ENCODE results near the gene APCDD1. TPM values are rescaled to one million over a fixed set of nuclear protein-coding genes. Genes with fewer than 3 reads are reported as not detected.

Gene APCDD1
- polyA plus RNA-seq, 1 of the 3 experiments (the other 2 are of a cell fraction): 0.02 TPM

DNA sequence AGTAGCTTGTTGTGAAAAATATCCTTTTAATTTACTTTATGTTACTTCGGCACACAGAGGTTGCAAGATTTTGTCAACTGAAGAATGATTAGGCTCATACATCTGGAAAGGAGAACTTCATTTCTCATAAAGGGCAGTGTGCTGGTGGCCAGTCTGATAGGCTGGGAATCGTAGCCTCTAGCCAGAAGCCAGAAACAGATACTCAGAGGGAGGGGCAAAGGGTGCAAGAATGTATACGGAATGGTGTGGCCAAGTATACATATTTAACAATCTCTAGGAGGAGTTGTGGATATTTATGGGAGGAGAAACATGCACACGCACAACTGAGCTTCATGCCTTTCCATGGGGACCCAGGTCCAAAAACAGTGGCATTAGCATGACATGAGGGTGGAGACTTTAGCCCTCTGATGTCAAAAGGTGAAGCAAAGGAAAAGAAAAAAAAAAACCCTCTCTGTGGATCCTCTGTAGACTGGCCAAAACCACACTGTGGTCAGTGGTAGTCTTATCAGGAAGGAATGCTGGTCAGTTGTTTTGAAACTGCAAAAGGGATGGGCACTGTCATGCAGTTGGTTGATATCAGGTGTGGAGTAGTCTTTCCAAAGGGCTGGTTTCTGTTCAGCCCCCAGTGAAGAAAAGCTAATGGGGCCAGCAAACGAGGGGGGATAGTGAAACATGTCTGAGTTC is 34.9 kb upstream of the APCDD1 start:
- no peaks in the 10 kb centered on the region for H3K36me3 ChIP-seq (replicated peaks in 1 of 2; ENCODE audit: control insufficient read depth in 1 of 2, insufficient read depth in 2 of 2, low read length in 1 of 2)
- H3K27me3 ChIP-seq (ENCODE audit: insufficient read depth): no peaks in the 10 kb centered on the region
- H3K9me3 ChIP-seq: no peaks in the 10 kb centered on the region
- H2AFZ ChIP-seq (ENCODE audit: low read depth): no peak overlapping the region
- H3K79me2 ChIP-seq (ENCODE audit: insufficient read depth): no peaks in the 10 kb centered on the region
- H3K4me2 ChIP-seq: no peak overlapping the region
- POLR2A ChIA-PET: interaction anchor here (0.6 kb wide), 1 partner anchor 23 kb away, joined by 6 read pairs; no protein-coding TSS in a partner anchor
- CTCF ChIA-PET: interaction anchor here (1.1 kb wide), 1 partner anchor 448 kb away, joined by 3 read pairs; no protein-coding TSS in a partner anchor
- no peak overlapping the region for H3K27ac ChIP-seq (ENCODE audit: low read depth in 2 of 2, low read length in 1 of 2)
- no peaks in the 10 kb centered on the region for H4K20me1 ChIP-seq (ENCODE audit: insufficient read depth)
- no peak for DNase-seq
- H3K4me3 ChIP-seq (ENCODE audit: low read depth in 2 of 2, low read length in 1 of 2): no peak overlapping the region
- no peaks in the 10 kb centered on the region for H3F3A ChIP-seq (replicated peaks; ENCODE audit: insufficient read depth)
- H3K4me1 ChIP-seq (ENCODE audit: control insufficient read depth in 1 of 2, insufficient read depth in 2 of 2, low read depth in 1 of 2, low read length in 1 of 2): no peaks in the 10 kb centered on the region
- WGBS (ENCODE audit: low lambda C conversion rate): 21% methylated on average over 5 of the region's 5 CpGs
- H3K9ac ChIP-seq: no peak overlapping the region
- H3K9me2 ChIP-seq: no peaks in the 10 kb centered on the region
- TF ChIP-seq RAD21 (IDR thresholded peaks at IDR 0.05; ENCODE audit: low read length) (no peak), JUND (IDR thresholded peaks at IDR 0.05) (no peak), ELF1 (IDR thresholded peaks at IDR 0.05) (no peak), POLR2AphosphoS5 (IDR thresholded peaks at IDR 0.05; ENCODE audit: low read depth, low read length) (no peak), NRF1 (IDR thresholded peaks at IDR 0.05; ENCODE audit: low read depth, low read length) (no peak), RXRA (IDR thresholded peaks at IDR 0.05; ENCODE audit: borderline replicate concordance, low read depth) (no peak), CHD2 (IDR thresholded peaks at IDR 0.05; ENCODE audit: low read length, partially characterized antibody) (no peak), NFIC (IDR thresholded peaks at IDR 0.05; ENCODE audit: borderline replicate concordance) (no peak), SIN3A (IDR thresholded peaks at IDR 0.05; ENCODE audit: borderline replicate concordance, low read depth, low read length) (no peak), EP300 (IDR thresholded peaks at IDR 0.05; ENCODE audit: borderline replicate concordance in 1 of 2, low read depth in 1 of 2, low read length in 1 of 2) (no peak), ZBTB33 (IDR thresholded peaks at IDR 0.05; ENCODE audit: borderline replicate concordance, low read depth) (no peak), IRF3 (IDR thresholded peaks at IDR 0.05; ENCODE audit: low read depth, low read length) (no peak), YY1 (IDR thresholded peaks at IDR 0.05; ENCODE audit: low read depth) (no peak), RFX5 (IDR thresholded peaks at IDR 0.05; ENCODE audit: low read length) (no peak)
